Measurements from ENCODE around the gene CTSW.
A peak's percentile ranks its signal among the peaks of the same experiment; 100 is the strongest.

CTSW gene

GRCh38 chr11:65900899-65901180 lies 21.2 kb downstream of the CTSW start:
- FAIRE-seq (no peak), DNase-seq (ENCODE audit: low spot score) (no peak)

- FAIRE-seq: peak; percentile 72
Measured at GRCh38 chr11:65903068-65903481, 23.4 kb downstream of the CTSW start.

GRCh38 chr11:65903715-65904114 lies 24.1 kb downstream of the CTSW start:
- FAIRE-seq: no peak
- no peak for DNase-seq (ENCODE audit: low spot score)

More at GRCh38 chr11:65903068-65903481, 23.4 kb downstream of the CTSW start:
- DNase-seq (ENCODE audit: low spot score): peak; percentile 95

- DNase-seq (ENCODE audit: low spot score): no peak
- FAIRE-seq: no peak
Measured at GRCh38 chr11:65906602-65907001, 27.0 kb downstream of the CTSW start.

GRCh38 chr11:65907878-65908277 lies 28.2 kb downstream of the CTSW start:
- DNase-seq (ENCODE audit: low spot score): no peak
- no peak for FAIRE-seq

GRCh38 chr11:65911682-65912568 lies 32.3 kb downstream of the CTSW start:
- DNase-seq (ENCODE audit: low spot score): peak; percentile 91
- FAIRE-seq: peak; percentile 76

GRCh38 chr11:65912845-65913244 lies 33.2 kb downstream of the CTSW start:
- FAIRE-seq (no peak), DNase-seq (ENCODE audit: low spot score) (peak; percentile 79)

GRCh38 chr11:65915101-65915820 lies 35.6 kb downstream of the CTSW start:
- no peak for DNase-seq (ENCODE audit: low spot score)
- FAIRE-seq: no peak

GRCh38 chr11:65915821-65916251 lies 36.2 kb downstream of the CTSW start:
- DNase-seq (ENCODE audit: low spot score): peak; percentile 95
- peak; percentile 83 for FAIRE-seq

- no peak for DNase-seq (ENCODE audit: low spot score)
- FAIRE-seq: no peak
Measured at GRCh38 chr11:65916391-65916790, 36.8 kb downstream of the CTSW start.

GRCh38 chr11:65917077-65917433 lies 37.4 kb downstream of the CTSW start:
- FAIRE-seq: no peak
- no peak for DNase-seq (ENCODE audit: low spot score)

GRCh38 chr11:65917434-65918210 lies 38.0 kb downstream of the CTSW start:
- DNase-seq (ENCODE audit: low spot score) (no peak), FAIRE-seq (no peak)

- FAIRE-seq (no peak), DNase-seq (ENCODE audit: low spot score) (no peak)
Measured at GRCh38 chr11:65918211-65919140, 38.8 kb downstream of the CTSW start, which contains the start of gene C11orf68. C11orf68 (minus strand) TSS chr11:65919062; CDS start chr11:65919031, 31 bp downstream.

- DNase-seq (ENCODE audit: low spot score): peak; percentile 93
- no peak for FAIRE-seq
Measured at GRCh38 chr11:65919141-65919572, 39.5 kb downstream of the CTSW start, which contains the start of gene DRAP1. DRAP1 (plus strand) TSS chr11:65919426; CDS start chr11:65919502, 76 bp downstream.

- FAIRE-seq: no peak
- DNase-seq (ENCODE audit: low spot score): no peak
Measured at GRCh38 chr11:65919573-65920371, 40.1 kb downstream of the CTSW start.

- FAIRE-seq: no peak
- DNase-seq (ENCODE audit: low spot score): no peak
Measured at GRCh38 chr11:65920372-65920802, 40.8 kb downstream of the CTSW start.

GRCh38 chr11:65921033-65921555 lies 41.5 kb downstream of the CTSW start:
- FAIRE-seq (no peak), DNase-seq (ENCODE audit: low spot score) (no peak)

- no peak for DNase-seq (ENCODE audit: low spot score)
- no peak for FAIRE-seq
Measured at GRCh38 chr11:65921876-65922275, 42.2 kb downstream of the CTSW start.

GRCh38 chr11:65922565-65922964 lies 42.9 kb downstream of the CTSW start:
- no peak for DNase-seq (ENCODE audit: low spot score)
- FAIRE-seq: no peak

Measured in RCC 7860 (cell line).